ENCODE data around the gene OTOR. TPM values are rescaled to one million over a fixed set of nuclear protein-coding genes. Genes with fewer than 3 reads are reported as not detected.

OTOR gene
- total and polyA plus RNA-seq, 2 of the 8 experiments (the other 6 are each of a cell fraction or from before 2014, with no cell fraction given): not detected

DNA sequence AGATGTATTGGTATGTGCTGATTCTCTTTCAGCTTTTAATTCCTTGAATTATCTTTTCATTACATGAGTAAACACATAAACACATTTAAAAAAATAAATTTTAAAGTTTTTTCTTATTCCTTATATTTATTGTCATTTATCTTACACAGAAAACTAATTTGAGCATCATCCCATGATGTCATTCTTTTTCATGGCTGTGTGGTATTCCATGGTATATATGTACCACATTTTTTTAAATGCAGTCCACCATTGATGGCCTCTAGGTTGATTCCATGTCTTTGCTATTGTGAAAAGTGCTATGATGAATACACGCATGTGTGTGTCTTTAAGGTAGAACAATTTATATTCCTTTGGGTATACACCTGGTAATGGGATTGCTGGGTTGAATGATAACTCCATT, 33.3 kb downstream of the OTOR start:
- POLR2A ChIA-PET (ENCODE audit: partially characterized antibody): no interaction called here

More for the DNA sequence above, 33.3 kb downstream of the OTOR start:
- H3K27ac ChIP-seq (ENCODE audit: low read depth, low read length): no peak overlapping the region
- H2BK20ac ChIP-seq (ENCODE audit: low read length): no peak overlapping the region
- no peak for TF ChIP-seq SUZ12 (IDR thresholded peaks at IDR 0.05; ENCODE audit: low read length)
- no peak for TF ChIP-seq BACH1 (IDR thresholded peaks at IDR 0.05; ENCODE audit: low read length)
- TF ChIP-seq EZH2 (IDR thresholded peaks at IDR 0.05; ENCODE audit: low read depth, low read length, severe bottlenecking): no peak
- TF ChIP-seq NRF1 (IDR thresholded peaks at IDR 0.05; ENCODE audit: low read depth, low read length): no peak
- TF ChIP-seq, protein P1, sequence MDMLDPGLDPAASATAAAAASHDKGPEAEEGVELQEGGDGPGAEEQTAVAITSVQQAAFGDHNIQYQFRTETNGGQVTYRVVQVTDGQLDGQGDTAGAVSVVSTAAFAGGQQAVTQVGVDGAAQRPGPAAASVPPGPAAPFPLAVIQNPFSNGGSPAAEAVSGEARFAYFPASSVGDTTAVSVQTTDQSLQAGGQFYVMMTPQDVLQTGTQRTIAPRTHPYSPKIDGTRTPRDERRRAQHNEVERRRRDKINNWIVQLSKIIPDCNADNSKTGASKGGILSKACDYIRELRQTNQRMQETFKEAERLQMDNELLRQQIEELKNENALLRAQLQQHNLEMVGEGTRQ (IDR thresholded peaks at IDR 0.05; ENCODE audit: low read length): no peak
- TF ChIP-seq SP2 (IDR thresholded peaks at IDR 0.05; ENCODE audit: low read length): no peak
- TF ChIP-seq ZNF274 (IDR thresholded peaks at IDR 0.05; ENCODE audit: borderline replicate concordance, extremely low read depth, low read length): no peak
- TF ChIP-seq HDAC6 (IDR thresholded peaks at IDR 0.05; ENCODE audit: low read depth, low read length): no peak
- no peak overlapping the region for H3K56ac ChIP-seq (replicated peaks; ENCODE audit: insufficient read length, low read depth, low read length)
- H2BK15ac ChIP-seq (ENCODE audit: low read length): no peak overlapping the region
- no peak overlapping the region for H3K9ac ChIP-seq (replicated peaks in 1 of 4; ENCODE audit: extremely low read depth in 1 of 4, low read depth in 3 of 4, low read length in 3 of 4)
- H3K4me1 ChIP-seq (replicated peaks in 1 of 4; ENCODE audit: control insufficient read depth in 3 of 4, insufficient read depth in 4 of 4, low read length in 3 of 4): peaks cover 2 to 7% (median 4%) of the 10 kb centered on the region in 4 experiments; a peak in 3 of 7 replicates
- H4K91ac ChIP-seq (replicated peaks; ENCODE audit: insufficient read length, low read length): no peak overlapping the region
- WGBS, 2 experiments (ENCODE audit: extremely low coverage in 1 of 2, insufficient coverage in 1 of 2, insufficient read length in 1 of 2, insufficient replicate concordance in 2 of 2, low coverage in 1 of 2, low lambda C conversion rate in 2 of 2, missing lambda C conversion rate in 1 of 2): 96% methylated on average over 1 of the region's 1 CpG; no CpG with 5 or more reads in 1 of the 2 experiments
- no peak overlapping the region for H2BK5ac ChIP-seq (ENCODE audit: low read depth, low read length)
- H3K27me3 ChIP-seq (replicated peaks in 1 of 4; ENCODE audit: control insufficient read depth in 3 of 4, extremely low read depth in 1 of 4, insufficient read depth in 3 of 4, low read length in 3 of 4): no peaks in the 10 kb centered on the region
- no peak overlapping the region for H3K4me2 ChIP-seq (ENCODE audit: insufficient read depth in 1 of 2, low read depth in 2 of 2, low read length in 2 of 2)
- no peak overlapping the region for H3K4me3 ChIP-seq (ENCODE audit: extremely low read depth in 1 of 4, insufficient read depth in 2 of 4, low read depth in 3 of 4, low read length in 4 of 4)
- H2AFZ ChIP-seq (ENCODE audit: low read length): no peak overlapping the region
- H3K14ac ChIP-seq (ENCODE audit: insufficient read length): no peak overlapping the region
- no peak overlapping the region for H2BK120ac ChIP-seq (replicated peaks; ENCODE audit: low read depth, low read length)
- no peak overlapping the region for H3K18ac ChIP-seq (ENCODE audit: extremely low read depth, low read length)
- DNase-seq (ENCODE audit: low read depth in 1 of 2, low spot score in 2 of 2): no peak
- no peak overlapping the region for H3K4ac ChIP-seq (replicated peaks; ENCODE audit: insufficient read length, low read depth, low read length)
- no peak overlapping the region for H2AK5ac ChIP-seq (ENCODE audit: low read depth, low read length)
- no peaks in the 10 kb centered on the region for H3K79me2 ChIP-seq (ENCODE audit: control insufficient read depth in 1 of 2, insufficient read depth in 2 of 2, low read length in 2 of 2)
- no peaks in the 10 kb centered on the region for H3K9me3 ChIP-seq (ENCODE audit: insufficient read depth in 2 of 2, low read depth in 1 of 2, low read length in 1 of 2)
- H4K5ac ChIP-seq (ENCODE audit: insufficient read length, low read depth, low read length): no peak overlapping the region
- no peak for FAIRE-seq
- no peak overlapping the region for H3K23ac ChIP-seq (ENCODE audit: insufficient read length)
- H2BK12ac ChIP-seq (ENCODE audit: low read depth, low read length): no peak overlapping the region
- no peaks in the 10 kb centered on the region for H4K20me1 ChIP-seq (replicated peaks in 1 of 2; ENCODE audit: control insufficient read depth in 1 of 2, insufficient read depth in 2 of 2, low read length in 2 of 2)
- no peaks in the 10 kb centered on the region for H3K36me3 ChIP-seq (ENCODE audit: control insufficient read depth in 2 of 4, insufficient read depth in 4 of 4, low read length in 3 of 4)
- CTCF ChIA-PET (ENCODE audit: partially characterized antibody): no interaction called here
- H3K23me2 ChIP-seq (ENCODE audit: low read depth, low read length): no peaks in the 10 kb centered on the region
- H3K79me1 ChIP-seq (ENCODE audit: low read depth, low read length): no peaks in the 10 kb centered on the region
- H4K8ac ChIP-seq (ENCODE audit: extremely low read depth, insufficient read depth, low read length): no peak overlapping the region

Data from H1 (cell line).